GM19468 (cell line): ENCODE results near the gene ABCB4.

Source experiments
- ATAC-seq: cut with Tn5 transposase; IDR thresholded peaks from one replicate; pipeline ENCODE4 v1.9.1; 2021; ENCODE audit warnings: mild to moderate bottlenecking, moderate library complexity, moderate number of reproducible peaks; ENCODE audit not compliant: unreplicated experiment; ENCODE audit errors: extremely low read depth

Gene ABCB4

DNA sequence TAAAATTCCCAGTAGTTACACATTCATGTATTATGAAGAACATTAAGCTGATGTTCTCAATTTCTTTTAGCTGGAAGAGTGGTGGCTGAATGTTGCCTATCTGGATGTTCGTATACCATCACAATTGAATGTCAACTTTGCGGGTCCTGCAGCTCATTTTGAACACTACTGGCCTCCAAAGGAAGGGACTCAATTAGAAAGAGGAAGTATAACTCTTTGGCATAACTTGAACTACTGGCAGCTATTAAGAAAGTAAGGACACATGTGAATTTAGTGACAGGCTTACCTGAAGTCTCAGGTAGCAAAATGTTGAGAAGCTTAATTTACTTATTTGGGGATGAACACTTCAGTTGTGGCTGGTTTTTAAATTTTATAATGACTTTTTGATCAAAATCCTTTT is 114.2 kb downstream of the ABCB4 start:
- no peak for ATAC-seq

GRCh38 chr7:87359366-87359765 is 116.1 kb downstream of the ABCB4 start:
- ATAC-seq = no peak

DNA sequence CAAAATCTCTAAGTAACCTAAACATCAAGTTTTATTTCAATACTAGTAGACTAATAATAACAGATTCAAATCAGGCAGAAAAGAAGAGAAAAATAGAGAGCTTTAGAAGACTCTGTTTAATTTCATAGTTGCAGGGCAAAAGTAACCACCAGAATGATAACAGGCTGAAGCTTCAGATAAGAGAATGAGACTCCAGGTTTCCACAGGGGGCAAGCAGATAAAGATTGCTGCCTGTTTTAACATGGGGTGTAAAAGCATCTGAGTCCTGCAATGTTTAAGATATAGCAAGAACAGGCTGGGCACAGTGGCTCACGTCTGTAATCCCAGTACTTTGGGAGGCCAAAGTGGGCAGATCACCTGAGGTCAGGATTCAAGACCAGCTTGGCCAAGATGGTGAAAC is 119.0 kb downstream of the ABCB4 start:
- no peak for ATAC-seq

- no peak for ATAC-seq
Measured at GRCh38 chr7:87354749-87355148, 120.7 kb downstream of the ABCB4 start.
